Measurements from ENCODE around the gene ST14.
"Not testable (repeated sequence)": the region's sequence is repeated elsewhere in the genome, so short reads cannot be mapped to it uniquely, and the experiment has no call there.

ST14 gene

GRCh38 chr11:130244848-130245247 is 85.3 kb downstream of the ST14 start:
- no peak for TF ChIP-seq CTCF (IDR thresholded peaks at IDR 0.05; ENCODE audit: extremely low read depth, missing control alignments)

GRCh38 chr11:130245375-130245774 is 85.8 kb downstream of the ST14 start:
- not testable (repeated sequence) for DNase-seq (ENCODE audit: low spot score)

More at GRCh38 chr11:130244848-130245247, 85.3 kb downstream of the ST14 start:
- no peak for DNase-seq (ENCODE audit: low spot score)

- DNase-seq (ENCODE audit: low spot score): no peak
- no peak for TF ChIP-seq CTCF (IDR thresholded peaks at IDR 0.05; ENCODE audit: extremely low read depth, missing control alignments)
These were observed 86.7 kb downstream of the ST14 start for GRCh38 chr11:130246270-130246669.

DNA sequence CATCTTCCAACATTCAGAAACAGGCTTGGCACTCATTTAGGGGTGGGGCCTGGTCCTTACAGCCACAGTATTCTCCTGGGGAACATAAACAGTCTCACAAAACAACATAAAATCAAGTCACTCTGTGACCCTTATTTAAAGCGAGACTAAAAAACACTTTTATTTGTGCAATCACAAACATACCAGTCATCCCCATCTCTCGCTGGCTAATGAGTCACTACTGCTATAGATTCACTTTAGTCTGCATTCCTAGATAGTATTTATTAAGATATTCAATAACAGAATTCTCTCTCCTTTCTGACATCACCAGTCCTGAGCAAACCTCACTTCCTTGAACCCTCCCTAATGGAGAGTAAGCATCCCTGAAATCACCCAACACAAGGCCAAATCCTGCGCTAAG is 87.2 kb downstream of the ST14 start:
- no peak for DNase-seq (ENCODE audit: low spot score)
- no peak for TF ChIP-seq CTCF (IDR thresholded peaks at IDR 0.05; ENCODE audit: extremely low read depth, missing control alignments)

GRCh38 chr11:130247319-130247718 is 87.7 kb downstream of the ST14 start:
- TF ChIP-seq CTCF (IDR thresholded peaks at IDR 0.05; ENCODE audit: extremely low read depth, missing control alignments): no peak
- DNase-seq (ENCODE audit: low spot score): no peak

- DNase-seq (ENCODE audit: low spot score): no peak
- no peak for TF ChIP-seq CTCF (IDR thresholded peaks at IDR 0.05; ENCODE audit: extremely low read depth, missing control alignments)
These were observed 89.8 kb downstream of the ST14 start for GRCh38 chr11:130249371-130249770.

DNA sequence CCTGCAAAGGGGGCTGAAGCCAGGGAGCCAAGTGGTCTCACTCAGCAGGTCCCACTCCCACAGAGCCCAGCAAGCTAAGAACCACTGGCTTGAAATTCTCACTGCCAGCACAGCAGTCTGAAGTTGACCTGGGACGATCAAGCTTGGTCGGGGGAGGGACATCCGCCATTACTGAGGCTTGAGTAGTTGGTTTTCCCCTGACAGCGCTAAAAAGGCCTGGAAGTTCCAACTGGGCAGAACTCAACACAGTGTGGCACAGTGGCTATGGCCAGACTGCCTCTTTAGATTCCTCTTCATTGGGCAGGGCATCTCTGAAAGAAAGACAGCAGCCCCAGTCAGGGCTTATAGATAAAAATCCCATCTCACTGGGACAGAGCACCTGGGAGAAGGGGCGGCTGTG is 90.3 kb downstream of the ST14 start:
- not testable (repeated sequence) for DNase-seq (ENCODE audit: low spot score)

- not testable (repeated sequence) for DNase-seq (ENCODE audit: low spot score)
These were observed 92.2 kb downstream of the ST14 start for GRCh38 chr11:130251763-130252162.

All from GM20000 (cell line).